Parathyroid adenoma (tissue), 2 donors: Measurements from ENCODE around the gene HMCES.

ENCODE experiments used
- H2AFZ ChIP-seq: fragments of 300-600 bp; sonication (generic); one replicate; pipeline ENCODE4 v1.7.0; 2017; ENCODE audit warnings: antibody characterized with exemption, mild to moderate bottlenecking
- H3K27ac ChIP-seq: fragments of 300-600 bp; sonication (generic); one replicate; pipeline ENCODE4 v1.7.0; 2017
- H3K27me3 ChIP-seq: fragments of 300-600 bp; sonication (generic); one replicate; pipeline ENCODE4 v1.7.0; 2017; ENCODE audit warnings: low read length; ENCODE audit not compliant: control insufficient read depth, insufficient read depth
- H3K36me3 ChIP-seq: fragments of 300-600 bp; sonication (generic); one replicate; pipeline ENCODE4 v1.7.0; 2017; ENCODE audit warnings: low read length; ENCODE audit not compliant: control insufficient read depth, insufficient read depth
- H3K4me1 ChIP-seq: fragments of 300-600 bp; sonication (generic); one replicate; pipeline ENCODE4 v1.7.0; 2017; ENCODE audit warnings: control low read depth
- H3K4me2 ChIP-seq: fragments of 300-600 bp; sonication (generic); one replicate; pipeline ENCODE4 v1.7.0; 2017; ENCODE audit warnings: low read length
- H3K4me3 ChIP-seq: fragments of 300-600 bp; sonication (generic); one replicate; pipeline ENCODE4 v1.7.0; 2017; ENCODE audit warnings: low read depth, low read length
- H3K79me2 ChIP-seq: fragments of 300-600 bp; sonication (generic); one replicate; pipeline ENCODE4 v1.7.0; 2017; ENCODE audit warnings: control low read depth
- H3K9ac ChIP-seq: fragments of 300-600 bp; sonication (generic); one replicate; pipeline ENCODE4 v1.7.0; 2017; ENCODE audit warnings: mild to moderate bottlenecking
- H3K9me3 ChIP-seq: fragments of 300-600 bp; sonication (generic); one replicate; pipeline ENCODE4 v1.7.0; 2017; ENCODE audit warnings: low read length; ENCODE audit not compliant: control insufficient read depth
- CTCF ChIP-seq: fragments of 300-600 bp; sonication (generic); IDR thresholded peaks from one replicate; pipeline ENCODE4 v1.7.0; 2017; ENCODE audit warnings: antibody characterized with exemption, mild to moderate bottlenecking
- donor health status: primary hyperparathyroidism.

Gene HMCES

GRCh38 chr3:129312021-129312639, 33.5 kb downstream of the HMCES start:
- H3K4me2 ChIP-seq, result no peak overlapping the region
- no peak for TF ChIP-seq CTCF
- H3K27ac ChIP-seq, result no peak overlapping the region
- no peaks in the 10 kb centered on the region for H3K27me3 ChIP-seq
- peaks cover 2% of the 10 kb centered on the region for H3K79me2 ChIP-seq
- H3K9me3 ChIP-seq, result no peaks in the 10 kb centered on the region
- no peak overlapping the region for H3K4me3 ChIP-seq
- peaks cover 32% of the 10 kb centered on the region for H3K4me1 ChIP-seq
- H3K36me3 ChIP-seq, result no peaks in the 10 kb centered on the region
- H2AFZ ChIP-seq, result no peak overlapping the region
- no peak overlapping the region for H3K9ac ChIP-seq

- H3K27ac ChIP-seq, result peak overlapping the region; percentile 93
- H3K4me1 ChIP-seq, result peaks cover 32% of the 10 kb centered on the region
- no peak for TF ChIP-seq CTCF
These were observed 34.2 kb downstream of the HMCES start for GRCh38 chr3:129312671-129313414.

GRCh38 chr3:129313415-129313664, 34.7 kb downstream of the HMCES start:
- Histone ChIP-seq H3K4me3 (no peak overlapping the region), H3K9ac (no peak overlapping the region), H3K9me3 (no peaks in the 10 kb centered on the region), H3K79me2 (peaks cover 3% of the 10 kb centered on the region), H3K4me1 (peaks cover 32% of the 10 kb centered on the region), H3K4me2 (no peak overlapping the region), H3K27ac (peak overlapping the region; percentile 93), H3K36me3 (no peaks in the 10 kb centered on the region), H3K27me3 (no peaks in the 10 kb centered on the region), H2AFZ (no peak overlapping the region)
- no peak for TF ChIP-seq CTCF

More at GRCh38 chr3:129312671-129313414, 34.2 kb downstream of the HMCES start:
- Histone ChIP-seq H3K9ac (no peak overlapping the region), H3K27me3 (no peaks in the 10 kb centered on the region), H3K36me3 (no peaks in the 10 kb centered on the region), H3K4me2 (no peak overlapping the region), H3K9me3 (no peaks in the 10 kb centered on the region), H3K79me2 (peaks cover 3% of the 10 kb centered on the region), H3K4me3 (no peak overlapping the region), H2AFZ (no peak overlapping the region)

GRCh38 chr3:129313665-129314385, 35.2 kb downstream of the HMCES start:
- Histone ChIP-seq H3K4me1 (peaks cover 32% of the 10 kb centered on the region), H2AFZ (no peak overlapping the region), H3K9me3 (no peaks in the 10 kb centered on the region), H3K79me2 (peaks cover 3% of the 10 kb centered on the region), H3K4me3 (no peak overlapping the region), H3K36me3 (no peaks in the 10 kb centered on the region), H3K9ac (no peak overlapping the region), H3K27ac (peak overlapping the region; percentile 93), H3K4me2 (peak overlapping the region; percentile 74), H3K27me3 (no peaks in the 10 kb centered on the region)
- no peak for TF ChIP-seq CTCF
